Ecto neural progenitor cell (in vitro differentiated cells): ENCODE measurements around the gene SLC29A1.

Experiments
- DNase-seq: peaks from one replicate; pipeline ENCODE4 v3.0.0-alpha.2; 2018; ENCODE audit warnings: low spot score

The SLC29A1 gene

DNA sequence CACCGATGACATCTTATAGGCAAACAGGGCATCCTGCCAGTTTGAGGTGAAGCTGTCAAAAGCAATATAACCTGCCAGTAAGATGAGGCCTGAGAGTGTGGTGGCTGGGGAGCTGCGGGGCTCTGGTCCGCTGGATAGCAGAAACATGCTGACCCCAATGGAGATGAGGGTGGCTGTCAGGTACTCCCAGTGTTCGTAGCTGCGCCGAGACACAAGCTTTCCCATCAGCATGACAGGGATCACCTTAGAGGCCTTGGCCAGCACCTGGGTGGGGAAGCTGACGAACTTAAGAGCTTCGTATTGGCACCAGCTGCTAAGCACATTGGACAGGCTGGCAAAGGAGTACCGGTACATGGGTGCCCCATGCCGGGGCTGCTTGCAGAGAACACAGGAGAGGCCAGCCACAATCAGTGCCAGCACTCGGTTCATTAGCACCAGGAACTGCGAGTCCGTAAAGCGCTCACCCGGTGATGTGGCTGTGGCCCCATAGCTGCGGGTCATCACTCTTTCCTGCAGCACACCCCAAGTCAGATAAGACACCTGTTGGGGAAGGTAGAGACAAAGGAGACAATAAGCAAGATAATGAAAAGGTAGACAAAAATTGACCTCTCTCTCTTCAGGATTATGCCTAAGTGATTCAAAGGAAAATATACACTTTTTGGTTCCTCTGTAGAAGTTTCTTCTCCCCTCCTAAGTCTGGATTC is 31.9 kb downstream of the SLC29A1 start:
- DNase-seq: no peak

- no peak for DNase-seq
Observed at GRCh38 chr6:44255871-44256774, 32.7 kb downstream of the SLC29A1 start.

GRCh38 chr6:44256775-44257024 is 33.3 kb downstream of the SLC29A1 start:
- no peak for DNase-seq

- DNase-seq: peak; percentile 90
Observed at GRCh38 chr6:44257025-44257752, 33.8 kb downstream of the SLC29A1 start, which contains the start of gene SLC35B2. Gene SLC35B2, minus strand, starts transcription at chr6:44257528. Its CDS starts 118 bp downstream, at chr6:44257410.

DNA sequence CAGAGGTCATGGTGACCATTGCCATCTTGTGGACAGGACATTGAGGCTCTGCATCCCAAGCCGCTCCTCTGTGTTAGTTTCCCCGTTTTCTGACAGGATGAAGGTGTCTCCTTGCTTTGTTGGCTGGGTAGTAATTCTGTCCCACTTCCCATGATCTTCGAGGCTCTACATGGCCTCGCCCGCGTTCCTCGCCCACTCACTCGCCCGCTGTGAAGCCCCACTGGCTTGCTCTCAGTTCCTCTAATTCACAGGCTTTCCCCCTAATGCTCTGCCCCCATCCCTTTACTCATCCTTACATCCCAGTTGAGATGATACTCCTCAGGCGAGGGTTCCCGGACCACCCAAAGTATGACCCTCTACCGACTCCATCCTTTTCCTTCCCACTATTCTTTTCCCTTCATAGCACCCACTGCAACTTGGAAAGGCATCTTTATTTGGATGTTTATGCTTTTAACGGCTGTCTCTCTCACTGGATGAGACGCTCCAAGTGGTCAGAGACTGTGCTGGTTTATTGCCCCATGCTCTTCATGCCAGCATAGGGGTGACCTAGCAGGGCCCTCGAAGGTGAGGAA is 34.4 kb downstream of the SLC29A1 start:
- DNase-seq: no peak

DNA sequence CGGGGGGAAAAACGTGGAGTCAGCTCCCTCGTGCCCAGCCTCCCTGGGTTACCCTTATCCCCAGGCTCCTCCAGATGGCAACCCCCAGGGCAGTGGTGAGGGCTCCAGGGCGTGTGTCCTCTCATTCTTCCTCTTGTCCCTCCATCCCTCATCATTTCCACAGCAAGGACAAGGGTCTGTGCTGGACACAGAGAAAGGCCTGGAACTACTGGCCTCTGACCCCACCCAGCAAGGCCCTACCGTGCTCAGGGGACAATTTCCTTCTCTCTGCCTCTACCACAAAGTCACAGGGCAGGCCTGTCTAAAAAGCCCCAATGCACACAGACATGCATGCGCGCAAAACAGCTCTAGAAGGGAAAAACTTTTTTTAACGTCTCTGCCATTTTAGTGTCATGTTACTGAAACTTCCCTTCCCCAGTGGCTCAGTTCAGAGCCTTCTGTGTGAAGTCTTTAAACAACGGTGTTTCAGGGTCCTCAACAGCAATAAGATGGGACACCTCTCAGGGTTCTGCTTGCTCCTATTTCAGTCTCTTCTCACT is 35.0 kb downstream of the SLC29A1 start:
- no peak for DNase-seq

DNA sequence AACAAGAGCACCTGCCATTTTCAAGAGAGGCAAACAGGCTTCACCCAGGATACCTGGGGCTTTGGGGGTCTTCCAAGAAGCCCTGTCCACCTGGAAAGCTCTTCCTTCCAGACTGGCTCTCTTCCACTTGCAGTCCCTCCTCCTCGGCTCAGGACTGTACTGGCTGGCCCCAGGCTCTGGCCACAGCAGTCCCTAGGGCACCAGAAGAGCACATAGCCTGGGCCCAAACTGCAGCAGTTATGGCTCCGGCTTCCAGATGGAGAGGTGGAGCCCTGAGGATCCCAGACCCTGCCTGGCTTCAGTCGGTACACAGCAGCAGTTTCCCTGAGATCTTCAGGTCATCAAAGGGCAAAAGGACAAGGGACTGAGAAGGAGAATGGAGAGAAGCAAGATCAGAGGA is 35.5 kb downstream of the SLC29A1 start:
- no peak for DNase-seq

- DNase-seq: no peak
Observed at GRCh38 chr6:44260011-44260410, 36.6 kb downstream of the SLC29A1 start.

DNA sequence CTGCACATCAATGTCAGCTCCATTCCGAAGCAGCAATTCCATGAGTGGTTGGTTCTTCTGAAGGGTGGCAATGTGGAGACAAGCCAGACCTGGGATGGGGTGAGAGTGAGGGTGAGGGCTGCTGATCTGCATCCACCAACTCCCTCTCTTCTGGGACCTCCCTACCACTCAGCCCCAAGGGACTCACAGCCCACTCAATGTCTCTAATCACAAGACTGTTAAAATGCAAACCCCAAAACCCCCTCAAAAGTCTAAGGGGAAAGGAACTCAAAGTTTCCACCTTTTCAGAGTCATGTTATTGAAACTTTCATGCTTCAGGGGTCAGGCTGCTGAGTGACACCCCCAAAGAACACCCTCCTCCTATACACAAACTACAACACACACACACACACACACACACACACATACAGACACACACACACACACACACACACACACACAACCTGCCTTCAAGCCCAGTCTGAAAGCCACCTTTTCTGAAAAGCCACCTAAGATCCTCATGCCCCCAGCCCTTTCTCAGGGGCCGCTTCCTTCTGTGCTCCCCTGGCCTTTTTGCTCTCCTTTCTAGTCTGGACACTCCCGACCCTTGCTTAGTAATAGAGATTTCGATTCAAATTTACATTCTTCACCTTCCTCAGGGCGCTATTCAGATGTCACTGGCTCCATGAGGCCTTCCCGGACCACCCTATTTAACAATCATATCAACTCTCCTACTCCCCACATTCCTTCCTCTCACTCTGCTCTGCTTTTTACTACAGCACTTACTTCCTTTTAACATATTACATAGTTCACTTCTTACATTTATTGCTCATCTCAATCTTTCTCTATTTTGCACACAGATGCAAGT is 37.3 kb downstream of the SLC29A1 start:
- no peak for DNase-seq

DNA sequence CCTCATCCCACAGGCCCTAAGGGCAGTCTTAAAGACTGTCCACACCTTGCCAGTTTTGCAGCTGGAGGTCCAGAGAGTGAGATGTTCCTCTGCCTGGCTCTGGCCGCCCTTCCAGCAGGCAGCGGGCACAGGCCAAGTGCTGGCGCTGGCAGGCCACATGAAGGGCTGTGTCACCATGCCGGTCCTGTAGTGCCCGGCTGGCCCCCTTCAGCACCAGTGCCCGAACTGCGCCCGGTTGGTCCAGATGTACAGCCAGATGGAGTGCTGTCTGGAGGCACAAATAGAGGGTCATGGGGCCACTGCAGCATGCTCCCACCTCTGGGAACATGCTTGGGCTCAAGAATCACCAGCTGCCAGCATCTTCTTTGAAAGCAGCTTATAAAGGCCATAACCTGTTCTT is 38.2 kb downstream of the SLC29A1 start:
- DNase-seq: no peak

- DNase-seq: no peak
Observed at GRCh38 chr6:44262467-44263353, 39.3 kb downstream of the SLC29A1 start.

GRCh38 chr6:44263354-44264100 is 40.1 kb downstream of the SLC29A1 start:
- DNase-seq: no peak

- DNase-seq: no peak
Observed at GRCh38 chr6:44264154-44265006, 41.0 kb downstream of the SLC29A1 start.

- DNase-seq: peak; percentile 95
Observed at GRCh38 chr6:44265007-44265721, 41.8 kb downstream of the SLC29A1 start, which contains the start of gene NFKBIE. Gene NFKBIE, minus strand, starts transcription at chr6:44265551. Its CDS starts 205 bp downstream, at chr6:44265346.

DNA sequence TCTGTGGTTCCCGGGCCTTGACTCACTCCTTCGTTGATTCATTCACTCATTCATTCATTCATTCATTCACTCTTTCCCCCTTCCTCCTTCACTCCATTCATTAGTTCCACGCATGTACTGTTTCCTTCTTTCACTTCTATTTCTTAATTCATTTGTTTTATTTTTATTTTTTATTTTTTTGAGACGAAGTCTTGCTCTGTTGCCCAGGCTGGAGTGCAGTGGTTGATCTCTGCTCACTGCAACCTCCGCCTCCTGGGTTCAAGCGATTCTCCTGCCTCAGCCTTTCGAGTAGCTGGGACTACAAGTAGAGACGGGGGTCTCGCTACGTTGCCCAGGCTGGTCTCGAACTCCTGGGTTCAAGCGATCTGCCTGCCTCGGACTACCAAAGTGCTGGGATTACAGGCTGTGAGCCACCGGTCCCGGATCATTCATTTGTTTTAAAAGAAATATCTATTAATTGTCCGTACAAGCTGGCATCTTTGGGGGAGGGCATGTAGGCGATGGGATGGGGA is 42.4 kb downstream of the SLC29A1 start:
- DNase-seq: no peak

- DNase-seq: no peak
Observed at GRCh38 chr6:44266347-44266746, 43.0 kb downstream of the SLC29A1 start.

DNA sequence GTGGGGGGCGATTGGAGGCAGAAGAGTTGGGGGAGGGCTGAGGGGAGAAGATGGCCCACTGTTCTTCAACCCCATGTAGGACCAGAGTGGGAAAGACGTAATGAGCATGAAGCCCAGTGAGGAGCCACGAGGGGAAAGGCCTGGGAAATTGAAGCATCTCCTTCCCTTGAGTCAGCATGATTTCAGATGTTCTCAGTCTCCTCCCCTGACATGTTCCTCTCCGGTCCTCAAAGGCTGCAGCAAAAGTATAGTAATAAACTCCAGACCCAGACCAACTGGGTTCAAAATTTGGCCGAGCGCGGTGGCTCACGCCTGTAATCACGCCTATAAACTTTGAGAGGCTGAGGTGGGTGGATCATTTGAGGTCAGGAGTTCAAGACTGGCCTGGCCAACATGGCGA is 43.9 kb downstream of the SLC29A1 start:
- DNase-seq: no peak
